ENCODE results near the gene ZNHIT6. TPM values are rescaled to one million over a fixed set of nuclear protein-coding genes. Genes with fewer than 3 reads are reported as not detected.

ZNHIT6 gene
- total and polyA plus RNA-seq, 2 of the 8 experiments (the other 6 are each of a cell fraction or from before 2014, with no cell fraction given) = 5.9 to 17.2 TPM

DNA sequence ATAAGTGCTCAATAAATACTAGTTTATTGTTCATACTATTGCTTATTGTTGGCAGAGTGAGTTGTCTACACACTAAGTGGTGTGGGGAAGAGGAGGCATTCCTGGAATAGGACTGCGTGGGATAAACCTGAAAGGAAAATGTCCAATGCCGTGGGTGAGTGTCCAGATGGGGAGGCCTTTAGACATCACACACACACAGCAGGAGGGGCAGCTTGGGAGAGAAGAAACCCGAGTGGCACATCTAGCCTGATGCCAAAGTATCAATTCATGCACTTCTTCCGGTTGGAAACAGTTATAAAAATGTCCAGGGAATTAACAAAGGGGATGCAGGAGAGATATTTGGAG lies 100.3 kb downstream of the ZNHIT6 start:
- H2BK15ac ChIP-seq (ENCODE audit: low read length) = no peak overlapping the region
- peak in 1 of 2 experiments; percentile 38 for DNase-seq (ENCODE audit: low read depth in 1 of 2, low spot score in 2 of 2)
- no peaks in the 10 kb centered on the region for H3K9me3 ChIP-seq (ENCODE audit: insufficient read depth in 2 of 2, low read depth in 1 of 2, low read length in 1 of 2)
- H3K27me3 ChIP-seq (replicated peaks in 1 of 4; ENCODE audit: control insufficient read depth in 3 of 4, extremely low read depth in 1 of 4, insufficient read depth in 3 of 4, low read length in 3 of 4) = no peaks in the 10 kb centered on the region; a peak in 1 of 7 replicates
- no peak overlapping the region for H2AFZ ChIP-seq (ENCODE audit: low read length)
- peak overlapping the region; percentile 41 to 59; a peak in 3 of 4 replicates for H3K4me2 ChIP-seq (ENCODE audit: insufficient read depth in 1 of 2, low read depth in 2 of 2, low read length in 2 of 2)
- no peak overlapping the region for H4K8ac ChIP-seq (ENCODE audit: extremely low read depth, insufficient read depth, low read length)
- H3K79me2 ChIP-seq (ENCODE audit: control insufficient read depth in 1 of 2, insufficient read depth in 2 of 2, low read length in 2 of 2) = no peaks in the 10 kb centered on the region
- H3K27ac ChIP-seq (ENCODE audit: low read depth, low read length) = peak overlapping the region; percentile 25; the same call in 1 of the 2 replicates
- no peak overlapping the region for H3K9ac ChIP-seq (replicated peaks in 1 of 4; ENCODE audit: extremely low read depth in 1 of 4, low read depth in 3 of 4, low read length in 3 of 4)
- H2BK20ac ChIP-seq (ENCODE audit: low read length) = peak overlapping the region; percentile 16
- H2BK120ac ChIP-seq (replicated peaks; ENCODE audit: low read depth, low read length) = peak overlapping the region; percentile 82
- H3K4me3 ChIP-seq (ENCODE audit: extremely low read depth in 1 of 4, insufficient read depth in 2 of 4, low read depth in 3 of 4, low read length in 4 of 4) = no peak overlapping the region; a peak in 1 of 8 replicates
- peak overlapping the region; percentile 95 for H3K18ac ChIP-seq (ENCODE audit: extremely low read depth, low read length)
- peak overlapping the region; percentile 69 for H2AK5ac ChIP-seq (ENCODE audit: low read depth, low read length)
- H3K4ac ChIP-seq (replicated peaks; ENCODE audit: insufficient read length, low read depth, low read length) = peak overlapping the region; percentile 73
- no peaks in the 10 kb centered on the region for H4K20me1 ChIP-seq (replicated peaks in 1 of 2; ENCODE audit: control insufficient read depth in 1 of 2, insufficient read depth in 2 of 2, low read length in 2 of 2)
- no peaks in the 10 kb centered on the region for H3K79me1 ChIP-seq (ENCODE audit: low read depth, low read length)
- CTCF ChIA-PET (ENCODE audit: partially characterized antibody) = interaction anchor here (0.8 to 1.9 kb wide), 5 partner anchors 20 to 304 kb away, joined by 3 to 4 read pairs (median 4); no protein-coding TSS in a partner anchor
- peak overlapping the region; percentile 71 for H4K91ac ChIP-seq (replicated peaks; ENCODE audit: insufficient read length, low read length)
- no peak overlapping the region for H3K23ac ChIP-seq (ENCODE audit: insufficient read length)
- WGBS, 2 experiments (ENCODE audit: extremely low coverage in 1 of 2, insufficient coverage in 1 of 2, insufficient read length in 1 of 2, insufficient replicate concordance in 2 of 2, low coverage in 1 of 2, low lambda C conversion rate in 2 of 2, missing lambda C conversion rate in 1 of 2) = 87% methylated on average over 4 of the region's 4 CpGs; no CpG with 5 or more reads in 1 of the 2 experiments
- H4K5ac ChIP-seq (ENCODE audit: insufficient read length, low read depth, low read length) = peak overlapping the region; percentile 1
- no peak overlapping the region for H3K56ac ChIP-seq (replicated peaks; ENCODE audit: insufficient read length, low read depth, low read length)
- H3K23me2 ChIP-seq (ENCODE audit: low read depth, low read length) = peaks cover 2% of the 10 kb centered on the region
- H3K14ac ChIP-seq (ENCODE audit: insufficient read length) = no peak overlapping the region
- H2BK12ac ChIP-seq (ENCODE audit: low read depth, low read length) = peak overlapping the region; percentile 99
- POLR2A ChIA-PET (ENCODE audit: partially characterized antibody) = interaction anchor here (1.0 to 13.5 kb wide), 8 partner anchors 10 to 63 kb away, joined by 3 to 311 read pairs (median 5); partner anchors contain the start of gene CCN1
- H3K36me3 ChIP-seq (ENCODE audit: control insufficient read depth in 2 of 4, insufficient read depth in 4 of 4, low read length in 3 of 4) = no peaks in the 10 kb centered on the region
- TF ChIP-seq CTBP2 (IDR thresholded peaks at IDR 0.05; ENCODE audit: borderline replicate concordance, insufficient read depth, insufficient read length, low read length) (no peak), GTF2F1 (IDR thresholded peaks at IDR 0.05; ENCODE audit: borderline replicate concordance, low read depth, low read length) (no peak), SP4 (IDR thresholded peaks at IDR 0.05; ENCODE audit: low read length) (no peak)
- peaks cover 7 to 20% (median 15%) of the 10 kb centered on the region in 4 experiments for H3K4me1 ChIP-seq (replicated peaks in 1 of 4; ENCODE audit: control insufficient read depth in 3 of 4, insufficient read depth in 4 of 4, low read length in 3 of 4)
- H2BK5ac ChIP-seq (ENCODE audit: low read depth, low read length) = peak overlapping the region; percentile 63
- no peak for FAIRE-seq
